RPMI8226 (cell line): Measurements from ENCODE around the gene NMNAT3.
"Not testable (repeated sequence)": the region's sequence is repeated elsewhere in the genome, so short reads cannot be mapped to it uniquely, and the experiment has no call there.

Experiments
- DNase-seq: peaks from one replicate; pipeline ENCODE4 v3.0.0-alpha.2; 2015

The NMNAT3 gene

GRCh38 chr3:139633511-139633910, 44.3 kb downstream of the NMNAT3 start:
- no peak for DNase-seq

- DNase-seq: no peak
Observed at GRCh38 chr3:139630542-139630941, 47.2 kb downstream of the NMNAT3 start.

- peak; percentile 24 for DNase-seq
Observed at GRCh38 chr3:139629033-139629432, 48.7 kb downstream of the NMNAT3 start.

GRCh38 chr3:139627759-139628158, 50.0 kb downstream of the NMNAT3 start:
- no peak for DNase-seq

GRCh38 chr3:139620438-139620837, 57.3 kb downstream of the NMNAT3 start:
- DNase-seq: no peak

GRCh38 chr3:139619484-139619883, 58.3 kb downstream of the NMNAT3 start:
- no peak for DNase-seq

GRCh38 chr3:139617672-139618268, 60.0 kb downstream of the NMNAT3 start:
- no peak for DNase-seq

GRCh38 chr3:139611528-139611927, 66.2 kb downstream of the NMNAT3 start:
- no peak for DNase-seq

GRCh38 chr3:139610886-139611285, 66.9 kb downstream of the NMNAT3 start:
- DNase-seq: no peak

GRCh38 chr3:139608924-139609323, 68.8 kb downstream of the NMNAT3 start:
- DNase-seq: no peak

- no peak for DNase-seq
Observed at GRCh38 chr3:139608108-139608380, 69.7 kb downstream of the NMNAT3 start.

- DNase-seq: no peak
Observed at GRCh38 chr3:139607257-139608107, 70.3 kb downstream of the NMNAT3 start.

- DNase-seq: no peak
Observed at GRCh38 chr3:139602003-139602402, 75.8 kb downstream of the NMNAT3 start.

- no peak for DNase-seq
Observed at GRCh38 chr3:139601191-139601961, 76.4 kb downstream of the NMNAT3 start.

- no peak for DNase-seq
Observed at GRCh38 chr3:139597947-139598346, 79.8 kb downstream of the NMNAT3 start.

GRCh38 chr3:139591186-139591585, 86.6 kb downstream of the NMNAT3 start:
- not testable (repeated sequence) for DNase-seq

- DNase-seq: no peak
Observed at GRCh38 chr3:139588450-139588849, 89.3 kb downstream of the NMNAT3 start.

- no peak for DNase-seq
Observed at GRCh38 chr3:139587797-139588196, 90.0 kb downstream of the NMNAT3 start.

GRCh38 chr3:139586420-139587017, 91.3 kb downstream of the NMNAT3 start:
- DNase-seq: no peak

GRCh38 chr3:139585820-139586219, 92.0 kb downstream of the NMNAT3 start:
- DNase-seq: no peak

GRCh38 chr3:139583651-139584050, 94.1 kb downstream of the NMNAT3 start:
- DNase-seq: not testable (repeated sequence)

- no peak for DNase-seq
Observed at GRCh38 chr3:139578783-139579182, 99.0 kb downstream of the NMNAT3 start.

GRCh38 chr3:139577909-139578308, 99.9 kb downstream of the NMNAT3 start:
- DNase-seq: no peak

GRCh38 chr3:139577346-139577745, 100.4 kb downstream of the NMNAT3 start:
- no peak for DNase-seq
